NCI-H2029 (cell line): ENCODE measurements around the gene SMIM32.

Experiments used
- DNase-seq: peaks from one replicate; lab custom pipeline; 2025; lab: John Stamatoyannopoulos, UW

The SMIM32 gene

DNA sequence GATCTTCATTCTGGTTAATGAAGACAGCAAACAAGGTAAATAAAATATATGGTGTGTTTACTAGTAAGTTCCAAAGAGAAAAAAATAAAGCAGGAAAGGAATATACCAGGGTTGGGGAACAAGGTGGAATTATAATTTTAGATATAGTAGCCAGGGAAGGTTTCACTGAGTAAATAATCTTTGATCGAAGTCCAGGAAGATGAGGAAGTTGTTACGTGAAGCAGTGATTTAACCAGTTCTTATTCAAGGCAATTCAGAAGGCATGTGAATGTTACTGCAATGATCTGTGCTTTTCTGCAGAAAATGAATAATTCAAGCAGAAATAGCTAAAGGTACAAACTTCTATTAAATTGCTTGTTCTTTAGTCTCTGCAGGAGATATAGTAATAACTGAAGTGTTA lies 6.2 kb downstream of the SMIM32 start:
- DNase-seq: no peak

DNA sequence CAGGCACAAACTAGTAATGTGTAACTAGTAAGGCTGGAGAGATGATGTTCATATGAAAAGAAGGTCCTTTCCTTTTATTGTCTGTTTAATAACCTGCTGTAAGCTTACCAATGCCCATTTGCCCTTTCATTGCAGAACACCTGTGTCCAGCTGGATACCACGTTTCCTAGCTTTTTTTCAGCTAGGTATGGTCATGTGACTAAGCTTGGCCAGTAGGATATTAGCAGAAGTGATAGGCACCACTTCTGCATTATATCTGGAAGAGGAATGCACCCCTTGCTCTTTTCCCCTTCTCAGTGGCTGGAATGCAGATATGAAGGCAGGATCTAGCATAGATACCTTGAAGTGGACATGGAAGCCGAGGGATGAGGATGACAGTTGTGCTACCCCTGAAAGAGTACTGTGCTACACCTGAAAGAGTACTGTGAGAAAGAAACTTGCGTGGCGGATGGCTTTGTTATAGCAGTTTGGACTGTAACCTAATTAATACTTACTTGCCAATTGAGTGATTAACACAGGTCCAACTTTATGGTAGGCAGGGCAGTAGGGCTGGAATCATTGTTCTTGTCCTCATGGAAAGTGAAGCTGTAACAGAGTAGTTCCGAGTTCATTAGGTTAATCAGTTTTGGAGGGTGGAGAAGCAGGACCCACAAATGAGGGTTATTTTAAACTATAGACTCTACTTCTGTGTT lies 6.8 kb downstream of the SMIM32 start:
- DNase-seq: no peak

- no peak for DNase-seq
Observed at GRCh38 chr5:136182618-136183017, 10.3 kb downstream of the SMIM32 start.

GRCh38 chr5:136174021-136174659 lies 18.8 kb downstream of the SMIM32 start:
- DNase-seq: no peak

DNA sequence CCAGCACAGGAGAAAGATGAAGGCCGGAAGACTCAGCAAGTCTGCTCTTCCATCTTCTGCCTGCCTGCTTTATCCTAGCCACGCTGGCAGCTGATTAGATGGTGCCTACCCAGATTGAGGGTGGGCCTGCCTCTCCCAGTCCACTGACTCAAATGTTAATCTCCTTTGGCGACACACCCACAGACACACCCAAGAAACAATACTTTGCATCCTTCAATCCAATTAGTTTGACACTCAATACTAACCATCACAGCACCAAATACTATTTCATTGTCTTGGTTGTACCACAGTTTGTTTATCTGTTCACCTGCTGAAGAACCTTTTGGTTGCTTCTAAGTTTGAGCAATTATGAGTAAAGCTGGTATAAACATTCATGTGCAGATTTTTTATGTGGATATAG lies 23.7 kb downstream of the SMIM32 start:
- DNase-seq: no peak

DNA sequence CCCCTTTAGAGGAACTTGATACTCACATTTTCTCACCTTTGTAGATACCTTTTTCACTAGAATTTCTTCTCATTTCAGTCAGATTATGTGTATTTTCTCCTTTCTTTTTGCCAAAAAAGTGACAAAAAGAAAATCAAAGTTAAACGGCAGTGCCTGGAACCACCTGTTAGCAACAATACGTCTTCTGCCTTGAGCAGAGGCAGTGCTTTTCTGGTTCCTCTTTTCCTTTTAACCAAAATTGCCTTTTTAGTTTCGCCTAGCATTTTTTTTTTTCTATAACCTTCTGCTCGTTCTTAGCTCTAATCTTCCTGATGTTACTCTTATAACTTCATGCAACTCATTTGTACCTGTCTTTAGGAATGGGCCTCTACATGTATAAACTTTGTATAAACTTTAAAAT lies 26.1 kb downstream of the SMIM32 start:
- no peak for DNase-seq

DNA sequence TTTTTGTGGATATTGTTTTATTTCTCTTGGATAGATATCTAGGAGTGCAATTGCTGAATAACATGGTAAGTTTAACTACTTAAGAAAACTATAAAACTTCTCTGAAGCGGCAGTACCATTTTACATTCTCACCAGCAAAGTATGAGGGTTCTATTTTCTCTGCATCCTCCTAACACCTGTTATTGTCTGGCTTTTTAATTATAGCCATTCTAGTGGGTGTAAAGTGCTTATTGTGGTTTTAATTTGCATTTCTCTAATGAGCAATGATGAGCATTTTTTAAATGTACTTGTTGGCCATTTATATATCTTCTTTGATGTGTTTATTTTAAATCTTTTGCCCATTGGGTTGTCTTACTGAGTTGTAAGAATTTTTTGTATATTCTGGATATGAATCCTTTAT lies 28.7 kb downstream of the SMIM32 start:
- DNase-seq: no peak

DNA sequence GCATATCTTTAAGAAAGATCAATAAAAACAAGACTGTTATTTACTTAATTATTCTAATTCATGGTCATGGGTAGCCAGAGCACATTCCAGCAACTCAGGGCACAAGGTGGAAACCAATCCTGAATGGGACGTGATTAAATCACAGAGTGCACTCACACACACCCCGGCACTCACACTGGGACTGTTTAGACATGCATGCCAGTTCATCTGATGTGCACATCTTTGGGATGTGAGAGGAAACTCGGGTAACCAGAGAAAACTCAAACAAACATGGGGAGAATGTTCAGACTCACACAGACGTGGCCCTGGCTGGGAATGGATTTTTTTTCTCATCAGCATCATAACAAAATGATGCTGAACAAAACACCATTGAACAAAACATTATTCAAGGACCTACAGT lies 31.0 kb downstream of the SMIM32 start:
- DNase-seq: no peak

GRCh38 chr5:136159457-136159856 lies 33.5 kb downstream of the SMIM32 start:
- DNase-seq: no peak

GRCh38 chr5:136157514-136157913 lies 35.4 kb downstream of the SMIM32 start:
- DNase-seq: no peak

DNA sequence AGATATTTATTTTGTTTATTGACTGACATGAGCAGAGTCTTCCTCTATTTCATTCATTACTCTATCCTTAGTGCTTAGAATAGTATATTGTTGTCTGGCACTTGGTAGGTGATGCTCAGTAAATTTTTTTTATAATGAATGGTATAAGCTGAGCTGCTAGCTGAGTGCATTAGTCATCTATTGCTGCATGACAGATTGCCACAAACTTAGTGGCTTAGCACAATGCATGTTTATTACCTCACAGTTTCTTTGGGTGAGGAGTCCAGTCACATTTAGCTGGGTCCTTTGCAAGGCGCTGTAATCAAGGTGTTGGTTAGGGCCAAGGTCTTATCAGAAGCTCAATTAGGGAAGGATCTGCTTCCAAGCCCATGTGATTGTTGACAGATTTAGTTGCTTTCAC lies 37.2 kb downstream of the SMIM32 start:
- DNase-seq: no peak

DNA sequence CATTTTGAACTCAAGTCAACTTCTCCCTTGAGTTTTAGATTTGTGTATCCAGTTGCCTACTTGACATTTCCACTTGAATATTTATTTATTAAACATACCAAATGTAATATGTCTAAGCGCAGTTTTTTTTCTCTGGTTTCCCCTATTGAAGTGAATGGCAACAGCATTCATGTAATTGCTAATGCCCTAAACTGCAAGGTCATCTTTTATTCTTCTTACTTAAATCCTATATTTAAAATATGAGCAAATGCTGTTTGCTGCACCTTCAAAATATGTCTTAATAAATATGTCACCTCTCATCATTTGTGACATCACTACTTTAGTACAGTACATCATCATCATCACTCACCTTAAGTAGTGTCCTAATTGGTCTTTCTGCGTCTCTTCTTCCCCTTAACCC lies 37.9 kb downstream of the SMIM32 start:
- DNase-seq: no peak

- no peak for DNase-seq
Observed at GRCh38 chr5:136153581-136154236, 39.3 kb downstream of the SMIM32 start.

DNA sequence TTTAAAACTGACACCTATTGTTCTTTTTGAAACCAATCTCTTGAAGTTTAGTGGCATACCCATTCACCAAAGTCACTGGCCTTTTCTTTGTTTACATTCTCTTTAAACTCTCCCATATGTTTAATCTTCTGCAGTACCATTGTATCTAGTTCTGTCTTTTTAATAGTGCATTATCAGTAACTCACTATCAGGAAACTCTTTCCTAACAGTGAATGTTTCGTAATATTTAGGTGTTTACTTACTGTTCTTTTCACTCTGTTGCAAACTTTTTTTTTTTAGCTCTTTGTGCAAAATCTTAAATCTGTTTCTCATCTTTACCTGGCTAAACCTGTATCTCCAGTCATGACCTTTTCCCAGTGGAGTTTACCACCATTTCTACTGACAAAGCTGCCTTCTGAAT lies 43.1 kb downstream of the SMIM32 start:
- no peak for DNase-seq

DNA sequence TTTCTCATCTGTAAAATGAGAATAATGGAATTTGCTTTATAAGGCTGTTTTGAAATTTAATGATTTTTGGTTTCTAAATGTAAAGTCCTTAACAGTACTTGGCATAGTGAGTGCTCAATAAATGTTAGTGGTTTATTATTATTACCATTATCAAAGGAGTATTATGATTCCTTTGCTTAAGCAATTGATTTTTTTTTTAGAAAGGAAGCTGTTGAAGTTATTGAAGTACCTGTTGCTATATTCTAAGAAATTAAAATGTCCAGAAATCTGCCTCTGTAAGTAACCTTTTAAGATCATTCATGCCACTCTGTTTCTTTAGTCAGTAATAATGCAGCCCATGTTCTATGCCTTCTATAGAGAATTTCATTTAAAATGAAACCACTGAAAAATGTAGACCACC lies 45.3 kb downstream of the SMIM32 start:
- DNase-seq: no peak

DNA sequence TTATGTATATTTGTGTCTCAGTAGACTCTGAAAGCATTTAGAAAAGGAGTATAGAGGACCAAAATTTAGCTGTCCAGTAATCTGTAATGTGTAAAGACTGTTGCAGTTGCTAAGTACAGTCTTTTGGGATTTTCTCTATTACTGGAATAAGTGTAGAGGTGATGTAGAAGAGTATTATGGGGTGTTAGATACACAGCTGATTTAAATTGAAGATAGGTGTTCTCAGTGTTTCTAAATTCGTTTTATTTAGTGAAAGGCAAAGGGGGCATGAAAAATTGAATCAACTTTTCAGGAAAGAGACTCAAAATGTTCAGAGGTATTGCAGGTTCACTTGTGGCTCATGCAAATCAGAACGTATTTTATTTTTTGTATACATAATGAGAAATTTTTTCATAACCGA lies 46.8 kb downstream of the SMIM32 start:
- no peak for DNase-seq

GRCh38 chr5:136145030-136145429 lies 47.9 kb downstream of the SMIM32 start:
- DNase-seq: no peak

- DNase-seq: no peak
Observed at GRCh38 chr5:136143763-136144162, 49.2 kb downstream of the SMIM32 start.

DNA sequence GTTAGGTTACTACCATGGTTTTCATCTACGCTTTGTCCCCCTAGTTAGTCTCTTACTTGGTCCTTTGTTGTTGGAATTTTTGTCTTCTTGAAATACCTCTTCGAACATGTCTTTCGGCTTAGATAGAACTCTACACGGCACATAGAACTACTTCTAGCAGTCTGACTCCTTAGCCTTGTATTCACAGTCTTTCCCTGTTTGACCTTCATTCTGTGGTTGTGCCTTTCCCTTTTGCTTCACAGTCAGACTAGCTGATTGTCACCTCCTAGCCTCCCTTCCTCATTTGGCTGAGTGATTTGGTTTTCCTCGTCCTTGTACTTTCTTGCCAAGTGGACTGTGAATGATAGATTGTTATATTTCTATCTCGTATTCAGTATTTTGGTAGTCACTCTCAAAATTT lies 49.6 kb downstream of the SMIM32 start:
- DNase-seq: no peak

DNA sequence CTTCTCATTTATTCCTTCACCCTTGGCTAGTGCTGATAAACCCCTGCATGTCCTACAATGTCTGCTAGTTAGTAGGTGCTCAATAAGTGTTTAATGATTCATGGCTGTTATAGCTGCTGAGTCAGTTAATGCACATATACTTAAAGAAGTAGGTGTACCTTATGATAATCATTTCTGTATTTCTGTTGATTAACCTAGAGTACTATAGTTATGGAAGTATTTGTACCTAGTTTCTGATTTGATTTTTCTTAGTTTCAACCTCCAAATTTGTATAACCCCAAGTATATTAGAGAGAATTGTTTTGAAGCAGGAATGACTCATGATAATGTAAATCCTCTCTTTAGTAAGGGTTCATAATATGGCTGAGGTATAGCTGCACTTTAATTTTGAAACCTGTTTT lies 51.4 kb downstream of the SMIM32 start:
- DNase-seq: no peak
